SK-N-SH treated with all-trans-retinoic acid at 6 μM for 48 hours (cell line): Measurements from ENCODE around the gene TRIP4.

Source experiments
- ATAC-seq: fragments of 200-7000 bp; cut with Tn5 transposase; 3 replicates; pipeline ENCODE4 v1.9.1; 2020; ENCODE audit warnings: mild to moderate bottlenecking, moderate library complexity
- ARNTL ChIP-seq: fragments of 450-650 bp; formaldehyde crosslinking; IDR thresholded peaks from 2 replicates; pipeline ENCODE4 v1.5.0; 2020; ENCODE audit warnings: low read depth, mild to moderate bottlenecking, moderate library complexity, borderline replicate concordance
- BACH2 ChIP-seq: fragments of 250-450 bp; sonication (Bioruptor Pico); IDR thresholded peaks from 2 replicates; pipeline ENCODE4 v1.9.0; 2021; ENCODE audit warnings: mild to moderate bottlenecking, borderline replicate concordance
- CSDC2 ChIP-seq: fragments of 250-450 bp; sonication (Bioruptor Pico); IDR thresholded peaks from 2 replicates; pipeline ENCODE4 v1.5.0; 2020; ENCODE audit warnings: mild to moderate bottlenecking, moderate library complexity
- CSRNP3 ChIP-seq: fragments of 250-450 bp; sonication (Bioruptor Pico); IDR thresholded peaks from 2 replicates; pipeline ENCODE4 v1.5.1; 2021; ENCODE audit warnings: mild to moderate bottlenecking, moderate library complexity
- ESRRG ChIP-seq: fragments of 250-450 bp; sonication (Bioruptor Pico); IDR thresholded peaks from 2 replicates; pipeline ENCODE4 v1.6.1; 2021; ENCODE audit warnings: mild to moderate bottlenecking
- GLIS3 ChIP-seq: fragments of 250-450 bp; sonication (Bioruptor Pico); IDR thresholded peaks from 2 replicates; pipeline ENCODE4 v1.5.0; 2020; ENCODE audit warnings: mild to moderate bottlenecking, moderate library complexity
- ISL1 ChIP-seq: fragments of 250-450 bp; sonication (Bioruptor Pico); IDR thresholded peaks from 2 replicates; pipeline ENCODE4 v2.1.2; 2022; ENCODE audit warnings: mild to moderate bottlenecking, moderate library complexity
- OSR1 ChIP-seq: fragments of 250-450 bp; sonication (Bioruptor Pico); IDR thresholded peaks from 2 replicates; pipeline ENCODE4 v1.8.0; 2022; ENCODE audit warnings: moderate library complexity, mild to moderate bottlenecking, inconsistent platforms
- POU6F1 ChIP-seq: fragments of 250-450 bp; sonication (Bioruptor Pico); IDR thresholded peaks from 2 replicates; pipeline ENCODE4 v1.8.0; 2021; ENCODE audit warnings: low read depth, mild to moderate bottlenecking, moderate library complexity, borderline replicate concordance
- PPARA ChIP-seq: fragments of 250-450 bp; sonication (Bioruptor Pico); IDR thresholded peaks from 2 replicates; pipeline ENCODE4 v1.5.0; 2020; ENCODE audit warnings: mild to moderate bottlenecking, borderline replicate concordance
- RARB ChIP-seq: fragments of 250-450 bp; sonication (Bioruptor Pico); IDR thresholded peaks from 2 replicates; pipeline ENCODE4 v1.8.0; 2021; ENCODE audit warnings: mild to moderate bottlenecking, moderate library complexity
- SNAI2 ChIP-seq: fragments of 250-450 bp; sonication (Bioruptor Pico); IDR thresholded peaks from 2 replicates; pipeline ENCODE4 v1.5.0; 2020; ENCODE audit warnings: mild to moderate bottlenecking, moderate library complexity
- TOX ChIP-seq: fragments of 250-450 bp; sonication (Bioruptor Pico); IDR thresholded peaks from 2 replicates; pipeline ENCODE4 v1.8.0; 2021; ENCODE audit warnings: mild to moderate bottlenecking, moderate library complexity, borderline replicate concordance
- TSHZ2 ChIP-seq: fragments of 250-450 bp; sonication (Bioruptor Pico); IDR thresholded peaks from 2 replicates; pipeline ENCODE4 v1.5.0; 2020; ENCODE audit warnings: mild to moderate bottlenecking, moderate library complexity
- ZC3H10 ChIP-seq: fragments of 250-450 bp; sonication (Bioruptor Pico); IDR thresholded peaks from 2 replicates; pipeline ENCODE4 v1.5.1; 2021; ENCODE audit warnings: mild to moderate bottlenecking, moderate library complexity
- ZFP30 ChIP-seq: fragments of 450-650 bp; formaldehyde crosslinking; IDR thresholded peaks from 2 replicates; pipeline ENCODE4 v1.5.0; 2022; ENCODE audit warnings: mild to moderate bottlenecking, moderate library complexity
- ZNF565 ChIP-seq: fragments of 450-650 bp; formaldehyde crosslinking; conservative IDR thresholded peaks from 2 replicates; pipeline ENCODE4 v1.5.0; 2020; ENCODE audit warnings: low read depth, mild to moderate bottlenecking, moderate library complexity
- ZNF70 ChIP-seq: fragments of 450-650 bp; formaldehyde crosslinking; IDR thresholded peaks from 2 replicates; pipeline ENCODE4 v1.5.0; 2020; ENCODE audit warnings: mild to moderate bottlenecking, moderate library complexity
- ZNF8 ChIP-seq: fragments of 450-650 bp; formaldehyde crosslinking; IDR thresholded peaks from 2 replicates; pipeline ENCODE4 v1.5.0; 2020; ENCODE audit warnings: mild to moderate bottlenecking, moderate library complexity
- TF ChIP-seq, protein P1 (sequence below): fragments of 250-450 bp; sonication (Bioruptor Pico); IDR thresholded peaks from 2 replicates; pipeline ENCODE4 v1.5.1; 2020; ENCODE audit warnings: low read depth, mild to moderate bottlenecking, moderate library complexity

The TRIP4 gene

DNA sequence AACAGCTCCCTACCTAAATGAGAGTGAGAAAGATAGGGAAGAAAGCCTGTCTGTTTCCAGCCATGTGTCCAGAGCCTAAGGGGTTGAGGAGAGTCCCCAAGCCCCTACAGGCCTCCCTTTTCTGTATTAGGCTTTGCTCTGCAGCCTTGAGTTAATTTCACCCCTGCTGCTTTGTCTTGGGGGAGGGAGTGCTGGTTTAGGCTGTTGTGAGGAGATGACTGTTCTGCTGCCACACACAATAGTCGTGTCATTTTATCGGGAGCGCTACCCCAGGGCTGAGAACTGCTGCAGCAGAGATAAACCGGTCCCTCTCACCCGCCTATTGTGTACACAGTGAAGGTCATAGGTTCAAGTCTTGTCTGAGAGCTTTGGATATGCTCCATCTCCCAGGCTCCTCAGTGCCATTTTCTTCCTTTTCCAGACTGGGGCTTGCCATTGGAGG is 74.1 kb downstream of the TRIP4 start:
- no peak for TF ChIP-seq BACH2
- TF ChIP-seq, all 23 proteins: peak for 0
- ATAC-seq = peak; percentile 18

GRCh38 chr15:64462492-64462891 is 74.9 kb downstream of the TRIP4 start:
- no peak for TF ChIP-seq PPARA (CRISPR knock-in tag)
- TF ChIP-seq, all 23 proteins: peak for 0
- no peak for ATAC-seq

- no peak for TF ChIP-seq ISL1 (CRISPR knock-in tag)
- TF ChIP-seq OSR1 (CRISPR knock-in tag) = no peak
- no peak for TF ChIP-seq BACH2
Observed at GRCh38 chr15:64464276-64465005, 76.8 kb downstream of the TRIP4 start.

DNA sequence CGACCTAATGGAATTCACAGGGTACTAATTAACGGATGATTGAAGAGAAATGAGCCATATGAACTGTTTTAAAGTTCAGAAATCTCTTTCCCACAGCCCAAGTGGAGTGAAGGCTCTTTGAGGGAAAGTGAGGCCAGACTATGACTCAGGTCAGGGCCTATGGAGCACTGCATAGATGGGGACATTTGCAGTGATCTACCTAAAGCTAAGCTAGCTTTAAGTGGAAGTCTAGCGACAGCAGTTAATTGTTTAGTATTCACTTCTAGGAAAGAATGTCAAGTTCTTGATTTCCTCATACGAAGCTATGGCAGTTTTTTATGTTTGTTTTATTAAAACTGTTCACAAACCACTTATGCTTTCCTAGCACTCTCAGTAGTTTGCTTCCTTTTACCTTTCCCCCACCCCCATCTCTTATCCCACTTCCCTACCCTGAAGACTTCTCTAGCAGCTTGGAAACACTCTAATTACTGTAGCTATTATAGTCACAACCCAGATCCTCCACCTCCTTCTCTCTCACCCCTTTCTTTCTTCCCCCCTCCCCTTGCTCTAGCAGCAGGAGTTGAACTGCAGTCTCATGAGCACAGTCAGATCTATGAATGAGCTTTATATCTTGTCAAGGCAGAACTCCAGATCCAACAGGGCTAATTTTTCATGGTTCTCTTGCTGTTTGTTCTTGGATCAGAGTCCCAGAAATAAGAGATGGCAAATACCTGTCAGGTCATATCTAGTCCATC is 78.9 kb downstream of the TRIP4 start:
- TF ChIP-seq ESRRG (no peak), ZNF70 (CRISPR knock-in tag) (no peak), SNAI2 (no peak), TSHZ2 (CRISPR knock-in tag) (no peak), CSDC2 (no peak)
- TF ChIP-seq, protein P1, sequence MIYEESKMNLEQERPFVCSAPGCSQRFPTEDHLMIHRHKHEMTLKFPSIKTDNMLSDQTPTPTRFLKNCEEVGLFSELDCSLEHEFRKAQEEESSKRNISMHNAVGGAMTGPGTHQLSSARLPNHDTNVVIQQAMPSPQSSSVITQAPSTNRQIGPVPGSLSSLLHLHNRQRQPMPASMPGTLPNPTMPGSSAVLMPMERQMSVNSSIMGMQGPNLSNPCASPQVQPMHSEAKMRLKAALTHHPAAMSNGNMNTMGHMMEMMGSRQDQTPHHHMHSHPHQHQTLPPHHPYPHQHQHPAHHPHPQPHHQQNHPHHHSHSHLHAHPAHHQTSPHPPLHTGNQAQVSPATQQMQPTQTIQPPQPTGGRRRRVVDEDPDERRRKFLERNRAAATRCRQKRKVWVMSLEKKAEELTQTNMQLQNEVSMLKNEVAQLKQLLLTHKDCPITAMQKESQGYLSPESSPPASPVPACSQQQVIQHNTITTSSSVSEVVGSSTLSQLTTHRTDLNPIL (CRISPR knock-in tag) = no peak
- no peak for ATAC-seq

More at GRCh38 chr15:64464276-64465005, 76.8 kb downstream of the TRIP4 start:
- ATAC-seq = no peak

- no peak for ATAC-seq
- TF ChIP-seq ZC3H10 (no peak), ARNTL (no peak), ISL1 (CRISPR knock-in tag) (no peak), ESRRG (no peak), ZNF565 (CRISPR knock-in tag) (no peak), ZNF8 (CRISPR knock-in tag) (no peak), ZFP30 (CRISPR knock-in tag) (no peak), CSRNP3 (CRISPR knock-in tag) (no peak), SNAI2 (no peak), PPARA (CRISPR knock-in tag) (no peak), OSR1 (CRISPR knock-in tag) (no peak), TOX (no peak)
- TF ChIP-seq, protein P1 (CRISPR knock-in tag) = no peak
Observed at GRCh38 chr15:64472161-64472560, 84.5 kb downstream of the TRIP4 start.

DNA sequence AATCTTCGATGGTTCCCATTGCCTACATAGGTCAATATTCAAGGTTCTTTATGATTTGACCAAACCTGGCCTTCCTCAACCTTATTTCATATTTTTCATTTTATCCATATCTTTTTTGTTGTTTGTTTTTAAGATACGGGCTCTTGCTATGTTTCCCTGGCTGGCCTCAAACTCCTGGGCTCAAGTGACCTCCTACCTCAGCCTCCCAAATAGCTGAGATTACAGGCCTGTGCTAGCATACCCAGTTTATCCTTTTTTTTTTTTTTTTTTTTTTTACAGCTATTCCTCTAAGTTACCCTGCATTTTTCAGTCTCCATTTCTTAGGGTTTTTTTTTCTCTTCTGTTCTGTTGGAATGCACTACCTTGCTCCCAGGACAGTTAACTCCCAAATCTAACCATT is 87.2 kb downstream of the TRIP4 start:
- no peak for ATAC-seq
- TF ChIP-seq RARB (CRISPR knock-in tag) (no peak), GLIS3 (CRISPR knock-in tag) (no peak), OSR1 (CRISPR knock-in tag) (no peak), PPARA (CRISPR knock-in tag) (no peak), SNAI2 (no peak), POU6F1 (CRISPR knock-in tag) (no peak), CSDC2 (no peak)
- TF ChIP-seq, protein P1 (CRISPR knock-in tag) = no peak
